Middle frontal gyrus (tissue), 1 donor: ENCODE results near the gene GCLM.
"Not testable (repeated sequence)": the region's sequence is repeated elsewhere in the genome, so short reads cannot be mapped to it uniquely, and the experiment has no call there.

Experiments
- DNase-seq: peaks from one replicate; pipeline ENCODE4 v3.0.0-alpha.2; 2015; ENCODE audit warnings: low spot score; ENCODE audit errors: extremely low spot score

GCLM gene, protein sequence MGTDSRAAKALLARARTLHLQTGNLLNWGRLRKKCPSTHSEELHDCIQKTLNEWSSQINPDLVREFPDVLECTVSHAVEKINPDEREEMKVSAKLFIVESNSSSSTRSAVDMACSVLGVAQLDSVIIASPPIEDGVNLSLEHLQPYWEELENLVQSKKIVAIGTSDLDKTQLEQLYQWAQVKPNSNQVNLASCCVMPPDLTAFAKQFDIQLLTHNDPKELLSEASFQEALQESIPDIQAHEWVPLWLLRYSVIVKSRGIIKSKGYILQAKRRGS

DNA sequence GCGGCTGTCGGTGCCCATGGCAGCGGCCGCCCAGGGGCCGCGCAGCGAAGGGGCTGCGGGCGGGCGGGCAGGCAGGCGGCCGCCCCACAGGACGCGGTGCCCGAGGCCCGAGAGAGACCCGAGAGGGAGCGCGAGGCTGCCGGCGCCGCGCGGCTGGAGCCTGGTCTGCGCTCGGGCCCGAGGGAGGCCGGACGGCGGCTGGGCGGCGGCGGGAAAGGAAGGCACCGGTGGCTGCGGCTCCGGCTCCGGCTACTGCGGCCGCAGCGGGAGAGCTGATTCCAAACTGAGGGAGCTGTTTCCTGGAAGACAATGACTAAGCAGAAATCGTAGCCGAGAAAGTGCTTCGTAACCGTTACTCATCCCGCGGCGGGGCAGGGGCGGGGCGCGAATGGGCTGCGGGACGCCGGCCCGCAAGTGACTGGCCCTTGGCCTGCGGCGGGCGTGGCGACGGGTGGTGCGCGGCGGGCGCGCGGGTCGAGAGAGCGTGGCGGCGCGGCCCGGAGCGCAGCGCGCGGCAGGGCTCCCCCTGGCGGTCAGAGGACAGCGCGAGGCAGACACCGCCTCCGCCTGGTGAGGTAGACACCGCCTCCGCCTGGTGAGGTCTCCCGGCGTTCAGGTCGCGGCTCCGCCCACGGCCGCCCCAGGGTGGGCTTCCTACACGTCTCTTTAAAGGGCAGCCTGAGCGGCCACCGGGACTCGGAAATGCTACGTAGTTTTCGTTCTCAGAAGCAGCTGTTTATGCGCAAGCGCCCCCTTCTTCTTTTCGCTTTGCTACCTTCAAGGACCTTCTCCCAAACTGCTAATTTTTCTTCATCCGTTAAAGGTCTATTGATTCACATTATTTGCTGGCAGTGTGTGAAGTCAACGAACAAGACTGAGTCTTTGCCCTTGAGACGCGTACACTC lies at the start of gene GCLM:
GCLM (minus strand) TSS at position 285 of the 905 bp plus-strand sequence; CDS start at position 18, 267 bp downstream.
- DNase-seq: peak; percentile 77

DNA sequence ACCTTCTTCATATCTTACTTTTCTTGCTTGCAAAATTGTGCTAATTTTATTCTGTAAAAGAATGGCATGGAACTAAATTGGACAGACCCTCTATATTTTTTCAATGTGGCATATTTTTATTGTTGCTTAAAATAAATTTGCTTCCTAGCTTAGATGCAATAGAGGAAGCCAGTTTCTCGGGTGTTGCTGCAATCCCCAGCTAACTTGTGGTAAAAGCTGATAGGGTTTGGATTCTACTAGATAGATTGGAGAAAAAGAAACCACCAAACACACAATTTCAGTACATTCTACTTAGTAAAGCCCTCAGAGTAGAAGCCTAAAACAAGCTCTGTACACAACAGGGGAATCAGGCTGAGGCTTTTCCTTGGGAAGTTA lies 49.5 kb upstream of the GCLM start:
- no peak for DNase-seq

DNA sequence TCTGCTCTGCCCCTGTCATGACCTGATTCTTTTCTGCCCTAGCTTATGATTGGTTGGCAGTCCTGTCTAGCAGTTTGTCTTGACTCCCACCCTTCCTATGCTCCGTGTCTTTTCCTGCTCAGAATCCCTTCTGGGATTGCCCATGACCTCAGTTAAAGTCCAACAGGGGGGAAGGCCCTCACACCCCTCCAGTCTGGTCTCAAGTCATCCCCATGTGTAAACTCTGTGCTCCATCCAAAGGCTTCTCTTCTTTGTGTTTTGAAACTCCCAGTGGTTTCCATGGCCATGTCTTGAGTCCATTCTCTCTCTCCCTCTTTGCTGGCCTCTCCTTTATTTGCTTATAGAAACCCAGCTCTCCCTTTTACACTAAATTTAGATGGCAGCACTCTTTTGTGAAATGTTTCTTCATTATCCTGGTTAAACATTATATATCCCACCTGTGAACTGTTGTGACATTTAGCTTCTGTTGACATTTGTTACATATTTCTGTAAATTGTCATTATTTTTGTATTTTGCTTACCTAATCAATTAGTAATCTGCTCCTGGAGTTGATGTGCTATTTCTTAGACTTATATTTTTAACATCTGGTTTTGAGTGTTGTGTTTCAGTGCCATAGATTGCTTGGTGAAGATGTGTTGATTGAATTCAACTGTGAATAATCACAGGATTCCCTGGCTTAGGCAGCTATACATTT lies 48.9 kb upstream of the GCLM start:
- DNase-seq: no peak

- no peak for DNase-seq
Observed at GRCh38 chr1:93955765-93956164, 46.5 kb upstream of the GCLM start.

GRCh38 chr1:93947002-93947686 lies 37.9 kb upstream of the GCLM start:
- not testable (repeated sequence) for DNase-seq

- no peak for DNase-seq
Observed at GRCh38 chr1:93938461-93939145, 29.4 kb upstream of the GCLM start.

- DNase-seq: no peak
Observed at GRCh38 chr1:93937997-93938396, 28.8 kb upstream of the GCLM start.

- no peak for DNase-seq
Observed at GRCh38 chr1:93925206-93925605, 16.0 kb upstream of the GCLM start.

GRCh38 chr1:93919780-93920179 lies 10.6 kb upstream of the GCLM start:
- DNase-seq: no peak

- no peak for DNase-seq
Observed at GRCh38 chr1:93917302-93917701, 8.1 kb upstream of the GCLM start.

GRCh38 chr1:93910880-93911279 lies 1.6 kb upstream of the GCLM start:
- DNase-seq: not testable (repeated sequence)

DNA sequence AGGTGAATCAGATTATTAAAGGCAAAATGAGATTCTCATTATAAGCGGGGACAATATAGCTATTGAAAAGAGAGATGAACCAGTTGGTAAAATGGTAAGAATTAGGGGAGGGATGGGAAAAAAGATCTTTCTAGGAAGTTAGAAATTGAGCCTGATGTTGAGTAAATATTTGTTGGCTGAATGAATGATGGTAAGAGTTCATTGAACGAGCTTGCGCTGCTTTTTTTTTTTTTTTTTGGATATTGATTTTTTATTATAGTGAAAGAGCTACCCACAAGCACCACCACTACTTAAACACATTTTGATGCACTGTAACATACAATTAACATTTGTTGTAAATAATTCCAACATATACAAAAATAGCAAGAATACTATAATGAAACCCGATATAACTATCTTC lies 1.1 kb upstream of the GCLM start:
- DNase-seq: no peak

DNA sequence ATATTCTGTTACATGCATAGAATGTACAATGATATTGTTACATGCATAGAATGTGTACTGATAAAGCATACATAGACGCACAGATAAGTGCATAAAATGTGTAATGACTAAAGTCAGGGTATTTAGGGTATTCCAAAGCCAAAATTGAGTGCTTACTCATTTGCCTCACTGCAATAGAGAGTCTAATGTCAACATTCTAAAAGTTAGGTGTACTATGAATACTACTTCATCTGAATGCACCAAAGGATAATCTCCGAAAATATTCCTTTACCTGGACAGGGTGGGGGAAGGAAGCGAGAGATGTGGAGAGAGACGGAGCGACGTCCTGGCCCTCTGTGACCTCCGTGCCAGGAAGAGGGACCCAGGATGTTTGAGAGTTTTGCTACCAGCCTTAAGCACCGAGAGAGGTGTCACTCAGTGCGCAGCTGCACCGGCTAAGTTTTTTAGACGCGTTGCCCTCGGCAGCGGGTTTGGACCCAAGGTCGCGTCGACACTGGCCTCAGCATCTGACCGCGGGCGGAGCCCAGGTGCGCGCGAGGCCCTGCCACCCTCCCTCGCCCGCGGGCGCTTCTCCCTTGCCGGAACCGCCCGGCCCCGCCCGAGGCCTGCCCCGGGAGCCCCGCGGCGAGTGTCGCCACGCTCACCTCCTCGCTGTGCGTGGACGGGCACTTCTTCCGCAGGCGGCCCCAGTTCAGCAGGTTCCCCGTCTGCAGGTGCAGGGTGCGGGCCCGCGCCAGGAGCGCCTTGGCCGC lies 660 bp downstream of the GCLM start:
- no peak for DNase-seq

GRCh38 chr1:93907718-93908117 lies 1.5 kb downstream of the GCLM start:
- no peak for DNase-seq

- DNase-seq: no peak
Observed at GRCh38 chr1:93906480-93906879, 2.8 kb downstream of the GCLM start.

DNA sequence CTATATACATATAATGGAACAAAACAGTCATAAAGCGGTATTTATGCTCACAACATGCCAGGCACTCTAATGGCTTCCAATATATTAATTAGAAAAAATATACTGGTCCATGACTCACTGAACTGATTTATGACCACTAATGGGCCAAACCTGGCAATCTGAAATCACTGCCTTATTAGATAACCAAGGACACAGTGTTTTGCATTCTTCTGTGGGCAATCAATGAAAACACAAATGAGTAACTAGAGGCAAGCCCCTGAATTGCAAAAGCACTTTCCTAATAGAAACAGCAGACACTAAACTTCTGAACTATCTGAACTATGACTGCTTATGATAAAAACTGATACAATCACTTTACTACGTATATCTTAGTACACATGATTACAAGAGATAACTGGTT lies 3.5 kb downstream of the GCLM start:
- DNase-seq: no peak

GRCh38 chr1:93905051-93905450 lies 4.2 kb downstream of the GCLM start:
- DNase-seq: no peak

DNA sequence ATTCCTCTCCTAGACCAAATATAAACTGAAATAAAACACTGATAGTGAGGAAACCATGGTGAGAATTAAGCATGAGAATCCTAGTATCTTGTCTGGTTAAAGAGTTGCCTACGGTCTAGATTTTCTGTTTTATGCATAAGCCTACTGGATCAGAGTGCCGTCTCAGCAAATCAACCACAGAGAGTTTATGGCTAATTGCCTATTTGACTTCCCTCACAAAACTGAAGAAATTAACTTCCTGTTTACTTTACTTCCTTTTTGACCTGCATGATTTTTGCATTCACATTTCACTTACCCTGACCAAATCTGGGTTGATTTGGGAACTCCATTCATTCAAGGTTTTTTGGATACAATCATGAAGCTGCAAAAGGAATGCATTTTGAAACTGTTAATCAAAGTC lies 5.0 kb downstream of the GCLM start:
- no peak for DNase-seq

GRCh38 chr1:93900723-93901504 lies 8.3 kb downstream of the GCLM start:
- DNase-seq: no peak
